ENCODE results near the gene LCN9.
"Not testable (repeated sequence)": the region's sequence is repeated elsewhere in the genome, so short reads cannot be mapped to it uniquely, and the experiment has no call there.

Gene LCN9

DNA sequence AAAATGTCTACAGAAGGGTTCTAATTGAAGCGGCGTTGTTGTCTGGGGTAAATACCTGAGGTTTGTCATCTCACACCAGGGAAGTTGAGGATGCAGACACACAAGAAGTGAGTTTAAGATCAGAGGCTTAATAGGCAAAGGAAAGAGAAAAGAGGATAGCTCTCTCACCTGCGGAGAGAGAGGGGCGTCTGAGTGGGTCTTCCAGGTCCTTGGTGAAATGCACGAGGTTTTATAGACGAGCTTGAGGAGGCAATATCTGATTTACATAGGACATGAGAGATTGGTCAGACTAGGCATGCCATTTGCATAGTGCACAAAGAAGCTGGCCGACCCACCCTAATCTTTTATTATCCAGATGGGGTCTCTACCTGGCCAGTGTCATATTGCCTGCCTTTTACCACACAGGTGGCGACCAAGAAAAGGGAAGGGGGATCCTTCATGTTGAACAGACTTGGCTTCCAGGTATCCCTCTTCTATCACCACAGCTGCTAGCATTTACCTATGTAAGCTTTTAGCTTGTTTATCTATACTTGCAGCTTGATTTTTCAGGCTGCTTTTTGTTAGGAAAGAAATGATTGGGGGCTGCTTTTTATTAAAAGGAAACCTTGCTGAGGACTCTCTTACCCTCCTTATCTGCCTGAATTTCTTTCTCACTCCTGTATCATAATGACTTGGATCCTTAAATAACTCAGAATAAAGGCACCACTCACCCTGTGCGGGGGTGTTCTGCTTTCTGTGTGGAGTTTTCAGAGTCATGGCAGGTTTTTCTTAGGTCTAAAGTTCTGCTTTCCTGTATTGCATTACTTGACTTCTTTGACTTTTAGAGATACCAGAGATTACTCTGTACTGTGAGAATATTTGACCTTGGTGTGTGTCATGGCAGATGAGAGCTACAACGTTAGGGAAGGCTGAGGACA, 14.4 kb upstream of the LCN9 start:
- no peak for DNase-seq

DNA sequence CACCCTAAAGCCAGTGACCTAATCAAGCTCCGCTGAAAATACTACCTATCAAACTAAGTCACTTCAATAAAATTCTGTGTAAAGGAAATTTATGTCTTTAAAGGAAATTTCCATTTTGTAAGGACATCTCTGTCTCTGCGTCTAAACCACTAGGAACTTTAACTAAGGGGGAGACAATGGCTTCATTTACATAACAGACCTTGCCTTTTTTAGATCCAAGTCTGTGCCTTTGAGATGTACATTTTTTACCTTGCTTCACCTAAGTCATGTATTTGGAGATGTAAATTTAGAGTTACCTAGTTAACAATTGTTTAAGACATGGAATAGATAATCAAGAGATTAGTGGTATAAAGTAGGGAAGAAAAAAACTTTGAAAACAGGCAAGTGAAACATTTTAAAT, 13.6 kb upstream of the LCN9 start:
- no peak for DNase-seq

- DNase-seq: no peak
Observed at GRCh38 chr9:135650408-135650807, 12.7 kb upstream of the LCN9 start.

DNA sequence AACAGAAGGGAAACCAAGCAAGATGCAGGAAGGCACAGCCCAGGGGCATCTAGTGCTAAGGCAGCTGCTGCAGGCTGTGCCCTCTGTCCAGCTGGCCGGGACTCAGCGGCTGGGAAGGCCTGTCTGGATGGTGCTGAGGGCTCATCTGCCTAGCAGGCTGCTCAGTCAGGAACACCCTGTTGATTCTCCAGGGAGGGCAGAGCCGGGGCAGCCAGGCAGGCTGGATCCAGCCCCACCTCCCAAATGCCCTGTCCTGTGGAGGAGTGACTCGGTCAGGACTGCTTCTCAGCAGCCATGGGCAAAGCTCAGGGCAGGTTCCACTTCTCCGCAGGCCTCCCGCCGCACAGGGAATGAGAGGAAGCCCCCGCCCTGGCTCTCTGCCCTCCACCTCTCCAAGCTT, 7.8 kb upstream of the LCN9 start:
- no peak for DNase-seq

- no peak for DNase-seq
Observed at GRCh38 chr9:135657416-135657815, 5.7 kb upstream of the LCN9 start.

DNA sequence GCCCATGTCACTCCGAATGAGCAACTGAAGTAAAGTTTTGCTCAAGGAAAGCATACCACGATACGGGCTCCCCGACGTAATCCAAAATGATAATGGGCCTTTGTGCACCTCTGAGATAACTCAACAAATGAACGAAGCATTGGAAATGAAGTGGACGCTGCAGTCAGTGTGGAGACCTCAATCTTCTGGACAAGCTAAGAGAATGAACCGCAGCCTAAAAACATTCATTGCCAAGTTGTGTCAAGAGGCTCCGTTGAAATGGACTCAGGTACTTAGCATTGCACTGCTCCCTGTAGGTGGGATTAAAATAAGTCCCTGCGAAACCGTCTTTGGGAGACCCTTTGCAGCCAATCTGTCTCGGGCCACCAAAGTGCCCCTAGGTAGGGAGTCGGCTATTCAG, 3.9 kb upstream of the LCN9 start:
- no peak for DNase-seq

- DNase-seq: no peak
Observed at GRCh38 chr9:135660407-135660806, 2.7 kb upstream of the LCN9 start.

DNA sequence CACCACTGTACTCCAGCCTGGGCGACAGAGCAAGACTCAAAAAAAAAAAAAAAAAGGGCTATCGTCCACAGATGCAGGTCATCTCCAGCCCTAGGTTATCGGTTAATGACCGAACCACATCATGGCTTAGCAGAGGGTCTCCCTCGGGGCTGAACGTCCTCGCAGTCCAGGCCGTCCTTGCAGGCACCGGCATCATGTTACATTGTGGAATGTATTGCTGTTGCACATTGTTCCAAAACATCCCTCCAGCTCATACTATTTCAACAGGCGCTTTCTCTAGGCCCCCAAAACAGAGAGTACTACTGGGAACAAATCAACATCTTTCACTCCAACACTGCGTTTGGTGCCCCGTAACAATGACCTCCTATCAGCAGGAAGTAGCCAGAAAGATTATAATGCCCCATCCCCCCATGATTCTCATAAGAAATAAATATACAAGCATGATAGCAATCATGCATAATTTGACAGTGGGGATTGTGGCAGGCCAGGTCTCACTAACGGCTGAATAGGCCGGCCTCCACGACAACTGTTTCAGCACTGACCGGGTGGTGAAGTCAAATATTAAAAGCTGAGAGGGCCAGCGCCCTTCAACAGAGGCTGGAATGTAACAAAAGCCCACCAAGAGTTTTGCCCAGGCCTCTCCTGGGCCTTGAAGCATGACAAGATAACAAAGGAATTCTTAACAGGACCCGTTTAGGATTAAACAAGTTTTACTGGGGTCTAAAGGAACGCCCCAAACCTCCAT, 1.1 kb upstream of the LCN9 start:
- DNase-seq: no peak

DNA sequence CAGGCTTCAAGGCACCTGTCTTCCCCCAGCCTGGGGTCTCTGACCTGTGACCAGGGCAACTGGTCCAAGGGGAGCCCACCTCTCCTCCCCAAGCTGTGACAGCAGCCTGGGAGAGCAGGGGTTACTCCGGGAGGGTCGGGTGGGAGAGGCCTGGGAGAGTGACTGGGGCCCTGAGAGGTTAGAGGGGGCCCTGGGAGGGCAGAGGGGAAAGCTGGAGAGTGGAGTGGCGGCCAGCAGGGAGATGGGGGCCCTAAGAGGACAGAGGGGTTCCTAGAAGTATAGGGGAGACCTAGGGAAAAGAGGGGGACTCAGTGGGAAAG, 302 bp downstream of the LCN9 start:
- DNase-seq: no peak

GRCh38 chr9:135663857-135664256, 748 bp downstream of the LCN9 start:
- no peak for DNase-seq

- DNase-seq: no peak
Observed at GRCh38 chr9:135664266-135664665, 1.2 kb downstream of the LCN9 start.

GRCh38 chr9:135664801-135665794, 2.0 kb downstream of the LCN9 start:
- DNase-seq: no peak

DNA sequence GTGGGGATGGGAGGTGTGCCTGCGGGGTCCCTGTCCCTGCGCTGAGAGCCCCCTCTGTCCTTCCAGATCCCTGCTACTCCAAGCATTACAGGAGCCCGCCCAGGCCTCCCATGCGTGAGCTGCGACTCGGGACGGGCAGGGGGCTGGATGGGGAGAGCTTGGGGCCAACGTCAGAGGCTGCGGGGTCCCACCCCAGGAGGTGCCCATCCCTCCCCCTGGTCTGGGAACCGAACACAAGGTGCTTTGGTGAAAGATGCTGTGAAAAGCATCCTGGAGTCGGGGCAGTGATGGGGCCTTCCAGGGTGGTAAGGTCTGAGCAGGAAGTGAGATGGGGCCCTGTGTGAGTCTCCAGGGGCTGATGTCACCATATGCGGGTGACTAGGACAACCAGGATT, 2.7 kb downstream of the LCN9 start:
- no peak for DNase-seq

GRCh38 chr9:135666534-135667462, 3.7 kb downstream of the LCN9 start:
- DNase-seq: no peak

DNA sequence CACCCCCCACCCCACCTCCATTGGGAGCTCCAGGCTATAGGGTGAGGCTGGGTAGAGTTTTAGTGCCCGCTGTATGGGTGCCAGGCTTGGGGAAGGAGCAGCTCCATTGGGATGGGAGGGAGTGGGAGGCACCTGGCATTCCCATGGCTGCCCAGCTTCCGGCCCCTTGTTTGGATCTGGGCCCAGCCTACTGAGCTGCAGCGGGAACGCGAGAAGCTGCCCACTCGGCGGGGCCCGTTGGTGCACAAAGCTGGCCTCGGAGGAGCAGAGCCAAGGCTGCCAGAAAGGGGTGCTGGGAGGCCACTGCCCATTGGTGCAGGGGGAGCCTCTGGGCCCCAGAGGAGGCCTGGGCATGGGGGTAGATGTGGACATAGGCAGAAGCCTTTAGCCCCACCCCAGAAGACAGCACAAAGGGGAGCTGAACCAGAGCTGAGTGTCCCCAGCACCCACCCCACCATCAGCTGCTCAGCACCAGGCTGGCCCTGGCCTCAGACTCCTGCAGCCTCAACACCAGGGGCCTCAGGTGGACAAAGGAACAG, 4.4 kb downstream of the LCN9 start:
- DNase-seq: no peak

DNA sequence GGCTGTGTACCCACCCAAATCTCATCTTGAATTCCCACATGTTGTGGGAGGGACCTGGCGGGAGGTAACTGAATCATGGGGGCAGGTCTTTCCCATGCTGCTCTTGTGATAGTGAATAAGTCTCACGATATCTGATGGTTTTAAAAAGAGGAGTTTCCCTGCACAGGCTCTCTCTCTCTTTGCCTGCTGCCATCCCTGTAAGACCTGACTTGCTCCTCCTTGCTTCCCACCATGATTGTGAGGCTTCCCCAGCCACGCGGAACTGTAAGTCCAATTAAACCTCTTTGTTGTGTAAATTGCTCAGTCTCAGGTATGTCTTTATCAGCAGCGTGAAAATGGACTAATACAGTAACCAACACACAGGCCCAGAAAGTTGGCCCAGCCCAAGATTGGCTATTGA, 5.9 kb downstream of the LCN9 start:
- not testable (repeated sequence) for DNase-seq

- DNase-seq: no peak
Observed at GRCh38 chr9:135669616-135670285, 6.6 kb downstream of the LCN9 start.

DNA sequence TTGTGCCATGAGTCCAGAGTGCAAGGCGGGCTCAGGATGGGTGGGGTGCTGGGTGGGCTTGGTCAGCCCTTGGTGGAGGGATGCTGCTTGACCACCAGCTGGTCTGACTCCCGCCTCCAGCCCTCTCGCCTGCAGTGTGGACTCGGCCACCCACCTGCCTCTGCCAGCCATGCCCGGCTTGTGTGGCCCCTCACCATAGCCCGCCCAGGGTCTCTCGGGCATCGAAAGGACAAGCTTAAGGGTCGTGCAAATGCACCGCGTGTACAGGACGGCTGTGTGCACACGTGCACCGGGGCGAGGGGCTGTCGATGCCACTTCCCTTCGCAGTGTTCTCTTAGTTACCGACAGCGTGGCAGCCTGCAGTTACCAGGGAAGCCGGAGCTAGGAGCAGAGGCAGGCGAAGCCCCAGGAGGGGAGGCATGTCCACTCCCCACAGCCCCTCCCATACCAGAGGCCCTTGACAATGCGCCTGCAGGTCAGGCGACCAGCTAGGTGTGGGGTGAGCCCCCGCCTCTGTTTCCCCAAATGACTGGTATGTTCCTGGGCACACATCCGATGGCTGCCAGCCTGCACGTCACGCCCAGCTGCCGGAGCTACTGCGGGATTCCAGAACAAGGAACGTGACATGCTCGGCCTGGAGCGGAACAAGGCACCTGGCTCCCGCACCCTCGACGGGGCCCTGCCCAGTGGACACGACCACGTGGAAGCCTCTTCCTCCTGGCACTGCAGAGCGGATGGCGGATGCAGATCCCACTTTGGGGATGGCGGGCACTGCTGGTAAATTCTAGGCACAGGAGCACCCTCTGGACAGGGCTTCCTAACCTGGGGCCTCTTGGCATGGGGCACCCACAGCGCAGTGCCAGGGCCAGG, 7.8 kb downstream of the LCN9 start:
- no peak for DNase-seq

DNA sequence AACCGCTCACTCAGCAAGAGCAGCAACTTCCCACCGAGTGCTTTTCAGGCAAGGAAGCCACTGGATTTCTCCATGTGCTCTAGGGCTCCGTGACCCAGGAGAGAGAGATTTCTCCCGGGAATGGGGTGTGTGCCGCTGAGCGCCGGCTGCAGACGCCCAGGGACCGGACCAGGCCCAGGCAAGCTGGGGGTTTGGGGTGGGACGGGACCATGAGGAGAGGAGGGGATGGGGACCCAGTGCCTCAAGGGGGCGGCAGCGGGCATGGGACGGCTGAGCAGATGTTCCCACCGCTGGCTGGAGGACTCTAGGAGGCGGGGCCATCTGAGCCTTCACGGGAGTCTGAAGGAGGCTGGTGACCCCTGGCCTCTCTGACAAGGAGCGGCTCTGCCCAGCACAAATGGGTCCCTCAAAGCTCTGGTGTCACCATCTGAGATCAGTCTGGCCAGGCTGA, 8.5 kb downstream of the LCN9 start:
- DNase-seq: no peak

DNA sequence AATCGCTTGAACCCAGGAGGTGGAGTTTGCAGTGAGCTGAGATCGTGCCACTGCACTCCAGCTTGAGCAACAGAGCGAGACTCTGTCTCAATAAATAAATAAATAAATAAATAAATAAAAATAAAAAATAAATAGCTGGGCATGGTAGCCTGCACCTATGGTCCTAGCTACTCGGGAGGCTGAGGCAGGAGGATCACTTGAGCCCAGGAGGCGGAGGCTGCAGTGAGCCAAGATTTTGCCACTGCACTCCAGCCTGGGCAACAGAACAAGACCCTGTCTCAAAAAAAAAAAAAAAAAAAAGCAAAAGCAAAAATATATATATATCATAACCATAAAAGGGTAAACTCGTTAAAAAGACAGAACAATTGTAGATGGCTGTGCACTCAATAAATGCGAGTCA, 9.7 kb downstream of the LCN9 start:
- not testable (repeated sequence) for DNase-seq

All from stimulated activated CD4-positive, alpha-beta T cell treated with anti-CD3 and anti-CD28 coated beads, Interleukin-2, amount 100 ng/mL, for 48 hours (primary cell).